HEK293 (cell line): ENCODE measurements around the gene RPS29.

Experiments
- BCL11A ChIP-seq: fragments of 450-650 bp; formaldehyde crosslinking; IDR thresholded peaks from 2 replicates; pipeline ENCODE4 v1.5.1; 2016; ENCODE audit warnings: low read depth, missing biosample characterization, missing genetic modification characterization
- BCL11B ChIP-seq: fragments of 450-650 bp; formaldehyde crosslinking; IDR thresholded peaks from 2 replicates; pipeline ENCODE4 v1.5.1; 2016; ENCODE audit warnings: low read depth, missing biosample characterization, missing genetic modification characterization
- HIC1 ChIP-seq: fragments of 450-650 bp; formaldehyde crosslinking; IDR thresholded peaks from 2 replicates; pipeline ENCODE4 v1.5.1; 2016; ENCODE audit warnings: missing biosample characterization, missing genetic modification characterization
- HOXC10 ChIP-seq: sonication (generic); formaldehyde crosslinking; IDR thresholded peaks from 2 replicates; pipeline ENCODE4 v1.8.1; 2023; ENCODE audit warnings: mild to moderate bottlenecking, missing genetic modification reagents
- OVOL3 ChIP-seq: fragments of 450-650 bp; formaldehyde crosslinking; IDR thresholded peaks from 2 replicates; pipeline ENCODE4 v1.5.1; 2016; ENCODE audit warnings: missing biosample characterization, missing genetic modification characterization
- ZBTB49 ChIP-seq: fragments of 450-650 bp; formaldehyde crosslinking; IDR thresholded peaks from 2 replicates; pipeline ENCODE4 v1.5.1; 2016; ENCODE audit warnings: missing biosample characterization, missing genetic modification characterization, low read depth
- ZIC2 ChIP-seq: fragments of 450-650 bp; formaldehyde crosslinking; IDR thresholded peaks from 2 replicates; pipeline ENCODE4 v1.5.1; 2016; ENCODE audit warnings: missing biosample characterization, missing genetic modification characterization
- ZNF140 ChIP-seq: fragments of 450-650 bp; formaldehyde crosslinking; IDR thresholded peaks from 2 replicates; pipeline ENCODE4 v1.5.1; 2016; ENCODE audit warnings: missing biosample characterization, missing genetic modification characterization
- ZNF169 ChIP-seq: fragments of 450-650 bp; formaldehyde crosslinking; IDR thresholded peaks from 2 replicates; pipeline ENCODE4 v1.5.1; 2016; ENCODE audit warnings: missing biosample characterization, missing genetic modification characterization
- ZNF184 ChIP-seq: fragments of 450-650 bp; IDR thresholded peaks from 2 replicates; pipeline ENCODE4 v1.5.1; 2018; ENCODE audit warnings: missing biosample characterization, mild to moderate bottlenecking, missing genetic modification characterization
- ZNF23 ChIP-seq: fragments of 450-650 bp; formaldehyde crosslinking; IDR thresholded peaks from 2 replicates; pipeline ENCODE4 v1.5.1; 2016; ENCODE audit warnings: missing biosample characterization, missing genetic modification characterization, borderline replicate concordance
- ZNF280C ChIP-seq: fragments of 450-650 bp; formaldehyde crosslinking; IDR thresholded peaks from 2 replicates; pipeline ENCODE4 v1.5.1; 2016; ENCODE audit warnings: missing biosample characterization, missing genetic modification characterization
- ZNF350 ChIP-seq: fragments of 450-650 bp; formaldehyde crosslinking; IDR thresholded peaks from 2 replicates; pipeline ENCODE4 v1.5.0; 2017; ENCODE audit warnings: missing biosample characterization, mild to moderate bottlenecking, missing genetic modification characterization
- ZNF354C ChIP-seq: fragments of 450-650 bp; formaldehyde crosslinking; IDR thresholded peaks from 2 replicates; pipeline ENCODE4 v1.5.1; 2016; ENCODE audit warnings: missing biosample characterization, missing genetic modification characterization, low read depth, borderline replicate concordance
- ZNF449 ChIP-seq: fragments of 450-650 bp; formaldehyde crosslinking; IDR thresholded peaks from 2 replicates; pipeline ENCODE4 v1.5.1; 2017; ENCODE audit warnings: missing biosample characterization, mild to moderate bottlenecking, missing genetic modification characterization, moderate library complexity
- ZNF473 ChIP-seq: fragments of 450-650 bp; formaldehyde crosslinking; IDR thresholded peaks from 2 replicates; pipeline ENCODE4 v1.5.1; 2017; ENCODE audit warnings: missing biosample characterization, missing genetic modification characterization
- ZNF48 ChIP-seq: fragments of 450-650 bp; formaldehyde crosslinking; IDR thresholded peaks from 2 replicates; pipeline ENCODE4 v1.5.1; 2016; ENCODE audit warnings: missing biosample characterization, missing genetic modification characterization
- ZNF600 ChIP-seq: fragments of 450-650 bp; formaldehyde crosslinking; IDR thresholded peaks from 2 replicates; pipeline ENCODE4 v1.5.1; 2016; ENCODE audit warnings: missing biosample characterization, missing genetic modification characterization
- ZNF747 ChIP-seq: fragments of 450-650 bp; formaldehyde crosslinking; IDR thresholded peaks from 2 replicates; pipeline ENCODE4 v1.5.1; 2016; ENCODE audit warnings: missing biosample characterization, missing genetic modification characterization
- ZNF843 ChIP-seq: fragments of 450-650 bp; formaldehyde crosslinking; IDR thresholded peaks from 2 replicates; pipeline ENCODE4 v1.5.1; 2016; ENCODE audit warnings: missing biosample characterization, missing genetic modification characterization
- ZSCAN16 ChIP-seq: fragments of 450-650 bp; formaldehyde crosslinking; IDR thresholded peaks from 2 replicates; pipeline ENCODE4 v1.5.1; 2016; ENCODE audit warnings: missing biosample characterization, missing genetic modification characterization
- TF ChIP-seq, protein P1 (sequence below): fragments of 450-650 bp; formaldehyde crosslinking; IDR thresholded peaks from 2 replicates; pipeline ENCODE4; 2016; ENCODE audit warnings: missing biosample characterization, missing genetic modification characterization
- TF ChIP-seq, protein P2 (sequence below): fragments of 450-650 bp; formaldehyde crosslinking; IDR thresholded peaks from 2 replicates; pipeline ENCODE4 v1.5.1; 2016; ENCODE audit warnings: missing biosample characterization, missing genetic modification characterization

The RPS29 gene

GRCh38 chr14:49633640-49634546 lies 47.7 kb upstream of the RPS29 start (continued):
- no peak for TF ChIP-seq ZNF280C (tag by site-specific recombination)
- peak; percentile 71 for TF ChIP-seq ZNF600 (tag by site-specific recombination)
- peak; percentile 70; the same call in 1 of the 2 replicates for TF ChIP-seq HOXC10 (CRISPR knock-in tag)
- no peak for TF ChIP-seq BCL11A (tag by site-specific recombination)
- TF ChIP-seq, protein P1, sequence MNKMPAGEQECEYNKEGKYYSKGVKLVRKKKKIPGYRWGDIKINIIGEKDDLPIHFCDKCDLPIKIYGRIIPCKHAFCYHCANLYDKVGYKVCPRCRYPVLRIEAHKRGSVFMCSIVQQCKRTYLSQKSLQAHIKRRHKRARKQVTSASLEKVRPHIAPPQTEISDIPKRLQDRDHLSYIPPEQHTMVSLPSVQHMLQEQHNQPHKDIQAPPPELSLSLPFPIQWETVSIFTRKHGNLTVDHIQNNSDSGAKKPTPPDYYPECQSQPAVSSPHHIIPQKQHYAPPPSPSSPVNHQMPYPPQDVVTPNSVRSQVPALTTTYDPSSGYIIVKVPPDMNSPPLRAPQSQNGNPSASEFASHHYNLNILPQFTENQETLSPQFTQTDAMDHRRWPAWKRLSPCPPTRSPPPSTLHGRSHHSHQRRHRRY, result no peak
- TF ChIP-seq ZNF843 (tag by site-specific recombination), result 0 out of 2 replicates have a peak, but pooled peaks have one; percentile 16
- no peak for TF ChIP-seq ZNF473 (tag by site-specific recombination)
- 0 out of 2 replicates have a peak, but pooled peaks have one; percentile 37 for TF ChIP-seq BCL11B (tag by site-specific recombination)
- peak; percentile 8; the same call in 1 of the 2 replicates for TF ChIP-seq OVOL3 (tag by site-specific recombination)
- no peak for TF ChIP-seq ZNF48 (tag by site-specific recombination)
- no peak for TF ChIP-seq ZNF169 (tag by site-specific recombination)
- TF ChIP-seq ZNF747 (tag by site-specific recombination), result no peak
- TF ChIP-seq ZIC2 (tag by site-specific recombination), result peak; percentile 27; the same call in 1 of the 2 replicates
- TF ChIP-seq ZBTB49 (tag by site-specific recombination), result no peak
- TF ChIP-seq ZNF354C (tag by site-specific recombination), result no peak
- TF ChIP-seq ZNF23, result no peak
- 0 out of 2 replicates have a peak, but pooled peaks have one; percentile 12 for TF ChIP-seq ZSCAN16 (tag by site-specific recombination)
- TF ChIP-seq ZNF140, result no peak
- TF ChIP-seq ZNF449 (tag by site-specific recombination), result no peak
- 0 out of 2 replicates have a peak, but pooled peaks have one; percentile 47 for TF ChIP-seq ZNF184 (tag by site-specific recombination)
- TF ChIP-seq, protein P2, sequence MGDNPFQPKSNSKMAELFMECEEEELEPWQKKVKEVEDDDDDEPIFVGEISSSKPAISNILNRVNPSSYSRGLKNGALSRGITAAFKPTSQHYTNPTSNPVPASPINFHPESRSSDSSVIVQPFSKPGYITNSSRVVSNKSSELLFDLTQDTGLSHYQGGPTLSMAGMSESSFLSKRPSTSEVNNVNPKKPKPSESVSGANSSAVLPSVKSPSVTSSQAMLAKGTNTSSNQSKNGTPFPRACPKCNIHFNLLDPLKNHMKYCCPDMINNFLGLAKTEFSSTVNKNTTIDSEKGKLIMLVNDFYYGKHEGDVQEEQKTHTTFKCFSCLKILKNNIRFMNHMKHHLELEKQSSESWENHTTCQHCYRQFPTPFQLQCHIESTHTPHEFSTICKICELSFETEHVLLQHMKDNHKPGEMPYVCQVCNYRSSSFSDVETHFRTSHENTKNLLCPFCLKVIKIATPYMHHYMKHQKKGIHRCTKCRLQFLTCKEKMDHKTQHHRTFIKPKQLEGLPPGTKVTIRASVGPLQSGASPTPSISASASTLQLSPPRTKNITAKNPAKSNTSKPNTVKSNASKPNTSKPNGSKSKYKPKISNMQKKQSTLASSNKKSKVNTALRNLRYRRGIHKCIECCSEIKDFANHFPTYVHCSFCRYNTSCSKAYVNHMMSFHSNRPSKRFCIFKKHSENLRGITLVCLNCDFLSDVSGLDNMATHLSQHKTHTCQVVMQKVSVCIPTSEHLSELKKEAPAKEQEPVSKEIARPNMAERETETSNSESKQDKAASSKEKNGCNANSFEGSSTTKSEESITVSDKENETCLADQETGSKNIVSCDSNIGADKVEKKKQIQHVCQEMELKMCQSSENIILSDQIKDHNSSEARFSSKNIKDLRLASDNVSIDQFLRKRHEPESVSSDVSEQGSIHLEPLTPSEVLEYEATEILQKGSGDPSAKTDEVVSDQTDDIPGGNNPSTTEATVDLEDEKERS (tag by site-specific recombination), result no peak
- peak; percentile 95 for TF ChIP-seq HIC1 (tag by site-specific recombination)
- no peak for TF ChIP-seq ZNF350 (tag by site-specific recombination)
